Kidney epithelial cell (primary cell): ENCODE measurements around the gene TMEM184C. TPM values are rescaled to one million over a fixed set of nuclear protein-coding genes. Genes with fewer than 3 reads are reported as not detected.

Experiments
- DNase-seq: peaks from one replicate; pipeline ENCODE4 v3.0.0-alpha.2; 2010; ENCODE audit warnings: low read depth
- H3K27me3 ChIP-seq: 2 replicates; pipeline ENCODE4 v1.6.0; 2011; ENCODE audit warnings: low read length; ENCODE audit not compliant: control insufficient read depth, insufficient read depth
- H3K36me3 ChIP-seq: 2 replicates; pipeline ENCODE4 v1.5.1; 2011; ENCODE audit warnings: low read length; ENCODE audit not compliant: control insufficient read depth, insufficient read depth
- H3K4me3 ChIP-seq: 2 replicates; pipeline ENCODE4 v1.5.1; 2011; ENCODE audit warnings: low read depth, mild to moderate bottlenecking, control low read depth, low read length
- CTCF ChIP-seq: IDR thresholded peaks from 2 replicates; pipeline ENCODE4 v1.5.1; 2011; ENCODE audit warnings: mild to moderate bottlenecking, moderate library complexity, low read length, control low read depth, inconsistent platforms; ENCODE audit not compliant: insufficient read depth, poor library complexity, severe bottlenecking
- total RNA-seq: library from RNA; depleted of rRNA; stranded (reverse); fragments of >200 nt; gene quantifications from 2 replicates; pipeline ENCODE4 v1.2.3, GENCODE V29; 2015

TMEM184C gene
- total RNA-seq, 1 donor from 2014 or later = 37.6 TPM

GRCh38 chr4:147714575-147715401 is 97.6 kb downstream of the TMEM184C start:
- Histone ChIP-seq H3K27me3 (no peaks in the 10 kb centered on the region), H3K36me3 (no peaks in the 10 kb centered on the region), H3K4me3 (no peak overlapping the region)
- no peak for TF ChIP-seq CTCF
- DNase-seq = no peak

GRCh38 chr4:147717878-147718277 is 100.7 kb downstream of the TMEM184C start:
- TF ChIP-seq CTCF = no peak
- Histone ChIP-seq H3K4me3 (no peak overlapping the region), H3K27me3 (no peaks in the 10 kb centered on the region), H3K36me3 (no peaks in the 10 kb centered on the region)
- no peak for DNase-seq

Other genes starting within 250 kb of the TMEM184C start
- gene EDNRA, start 136.3 kb upstream of the TMEM184C start, total RNA-seq = 11.7 and 13.8 TPM in 2 replicates
- 7.2 and 8.1 TPM in 2 replicates for gene PRMT9, start 66.8 kb downstream of the TMEM184C start, total RNA-seq
- gene ARHGAP10, start 114.7 kb downstream of the TMEM184C start, total RNA-seq = 15.5 and 17.7 TPM in 2 replicates